Uterus (tissue), 4 donors: ENCODE results near the gene CIB2. TPM values are rescaled to one million over a fixed set of nuclear protein-coding genes. Genes with fewer than 3 reads are reported as not detected.

Experiments
- DNase-seq, 2 donors: peaks; one replicate each; pipeline ENCODE4 v3.0.0-alpha.2; 2019 to 2020
- H3K27ac ChIP-seq, 2 donors: fragments of 200-600 bp; sonication (generic); 1 replicate in 1 of 2; 2 replicates in 1 of 2; pipeline ENCODE4 v1.5.1; 2016 to 2018
- H3K27me3 ChIP-seq, 2 donors: fragments of 200-600 bp; sonication (generic); one replicate each; pipeline ENCODE4 v1.5.1; 2018 to 2019; ENCODE audit warnings: control low read depth in 1 of 2
- H3K36me3 ChIP-seq, 2 donors: fragments of 200-600 bp; sonication (generic); one replicate each; pipeline ENCODE4 v1.5.1; 2019; ENCODE audit warnings: control low read depth in 1 of 2
- H3K4me1 ChIP-seq, 2 donors: fragments of 200-600 bp; sonication (generic); one replicate each; pipeline ENCODE4 v1.5.1; 2018 to 2019; ENCODE audit warnings: control low read depth in 1 of 2
- H3K4me3 ChIP-seq, 2 donors: fragments of 200-600 bp; sonication (generic); 1 replicate in 1 of 2; 2 replicates in 1 of 2; pipeline ENCODE4 v1.5.1; 2018 to 2019; ENCODE audit warnings: mild to moderate bottlenecking in 1 of 2
- H3K9me3 ChIP-seq, 2 donors: fragments of 200-600 bp; sonication (generic); one replicate each; pipeline ENCODE4 v1.5.1; 2019; ENCODE audit warnings: control low read depth in 1 of 2
- POLR2A ChIP-seq, 2 donors: fragments of 450-650 bp; IDR thresholded peaks; one replicate each; pipeline ENCODE4 v1.6.1; 2016; ENCODE audit warnings: antibody characterized with exemption in 2 of 2, mild to moderate bottlenecking in 1 of 2, moderate library complexity in 1 of 2
- intact Hi-C: fragments of 100-400 bp; cut with DNase I; formaldehyde crosslinking; loops from one replicate; pipeline ENCODE4 v1.15.1; 2023; ENCODE audit warnings: low total_unique reads
- total RNA-seq, 4 donors: library from RNA; depleted of rRNA in 3 of 4; stranded (reverse); fragments of >200 nt in 3 of 4; gene quantifications; one replicate each; pipeline versions ENCODE4 v1.1.0 to v1.2.4, GENCODE V29; 2014 to 2023
- TF ChIP-seq, protein P1 (sequence below), 4 experiments: fragments of 200-600 bp in 2 of 4; fragments of 450-650 bp in 2 of 4; sonication (generic) in 2 of 4; IDR thresholded peaks; one replicate each; pipeline ENCODE4 v1.5.1; 2016 to 2019; ENCODE audit warnings: antibody characterized with exemption in 4 of 4, mild to moderate bottlenecking in 2 of 4, moderate library complexity in 1 of 4
- donor health status: DM: yes; HTN: yes; CAD: no.

CIB2 gene
- total RNA-seq, 4 donors from 2014 or later = 4.4 to 11.3 (median 7.8) TPM

GRCh38 chr15:78108300-78109084 lies 22.8 kb downstream of the CIB2 start:
- DNase-seq = peak; percentile 78 to 81
- H3K27ac ChIP-seq = no peak overlapping the region
- TF ChIP-seq, protein P1, sequence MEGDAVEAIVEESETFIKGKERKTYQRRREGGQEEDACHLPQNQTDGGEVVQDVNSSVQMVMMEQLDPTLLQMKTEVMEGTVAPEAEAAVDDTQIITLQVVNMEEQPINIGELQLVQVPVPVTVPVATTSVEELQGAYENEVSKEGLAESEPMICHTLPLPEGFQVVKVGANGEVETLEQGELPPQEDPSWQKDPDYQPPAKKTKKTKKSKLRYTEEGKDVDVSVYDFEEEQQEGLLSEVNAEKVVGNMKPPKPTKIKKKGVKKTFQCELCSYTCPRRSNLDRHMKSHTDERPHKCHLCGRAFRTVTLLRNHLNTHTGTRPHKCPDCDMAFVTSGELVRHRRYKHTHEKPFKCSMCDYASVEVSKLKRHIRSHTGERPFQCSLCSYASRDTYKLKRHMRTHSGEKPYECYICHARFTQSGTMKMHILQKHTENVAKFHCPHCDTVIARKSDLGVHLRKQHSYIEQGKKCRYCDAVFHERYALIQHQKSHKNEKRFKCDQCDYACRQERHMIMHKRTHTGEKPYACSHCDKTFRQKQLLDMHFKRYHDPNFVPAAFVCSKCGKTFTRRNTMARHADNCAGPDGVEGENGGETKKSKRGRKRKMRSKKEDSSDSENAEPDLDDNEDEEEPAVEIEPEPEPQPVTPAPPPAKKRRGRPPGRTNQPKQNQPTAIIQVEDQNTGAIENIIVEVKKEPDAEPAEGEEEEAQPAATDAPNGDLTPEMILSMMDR (IDR thresholded peaks at IDR 0.05) = peak; percentile 90 to 98 (median 97)
- peak in 1 of 2 donors; percentile 9 for TF ChIP-seq POLR2A (IDR thresholded peaks at IDR 0.05)
- H3K4me1 ChIP-seq = no peaks in the 10 kb centered on the region
- H3K36me3 ChIP-seq = no peaks in the 10 kb centered on the region
- H3K9me3 ChIP-seq = no peaks in the 10 kb centered on the region
- no peaks in the 10 kb centered on the region for H3K27me3 ChIP-seq
- intact Hi-C loops = loop anchor here (5.0 kb wide), 1 partner anchor 141 kb away; no protein-coding TSS in a partner anchor
- H3K4me3 ChIP-seq = no peak overlapping the region

DNA sequence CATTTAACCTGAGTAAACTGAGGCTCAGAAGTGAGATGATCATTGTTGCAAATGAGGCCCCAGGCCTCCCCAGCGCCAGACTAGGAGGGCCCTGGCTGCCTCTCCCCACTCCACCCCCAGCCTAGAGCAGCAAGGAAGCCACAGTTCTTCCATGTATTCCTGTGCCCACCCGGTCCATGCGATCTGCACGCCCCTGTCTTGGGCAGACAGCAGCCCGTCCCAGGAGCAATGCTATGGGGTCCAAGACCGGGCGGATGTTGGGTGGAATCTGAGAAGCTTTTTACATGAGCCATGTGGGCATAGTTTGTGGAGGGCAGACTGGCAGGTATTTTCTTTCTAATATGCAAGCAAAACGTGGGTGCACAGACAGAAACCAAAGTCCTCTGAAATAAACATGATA lies 23.8 kb downstream of the CIB2 start:
- H3K9me3 ChIP-seq = no peaks in the 10 kb centered on the region
- H3K36me3 ChIP-seq = no peaks in the 10 kb centered on the region
- no peak overlapping the region for H3K4me3 ChIP-seq
- H3K27me3 ChIP-seq = no peaks in the 10 kb centered on the region
- no peak overlapping the region for H3K27ac ChIP-seq
- DNase-seq = no peak
- no peak for TF ChIP-seq POLR2A (IDR thresholded peaks at IDR 0.05)
- TF ChIP-seq, protein P1 (IDR thresholded peaks at IDR 0.05) = no peak
- intact Hi-C loops = loop anchor here (5.0 kb wide), 1 partner anchor 140 kb away; no protein-coding TSS in a partner anchor
- H3K4me1 ChIP-seq = no peaks in the 10 kb centered on the region

DNA sequence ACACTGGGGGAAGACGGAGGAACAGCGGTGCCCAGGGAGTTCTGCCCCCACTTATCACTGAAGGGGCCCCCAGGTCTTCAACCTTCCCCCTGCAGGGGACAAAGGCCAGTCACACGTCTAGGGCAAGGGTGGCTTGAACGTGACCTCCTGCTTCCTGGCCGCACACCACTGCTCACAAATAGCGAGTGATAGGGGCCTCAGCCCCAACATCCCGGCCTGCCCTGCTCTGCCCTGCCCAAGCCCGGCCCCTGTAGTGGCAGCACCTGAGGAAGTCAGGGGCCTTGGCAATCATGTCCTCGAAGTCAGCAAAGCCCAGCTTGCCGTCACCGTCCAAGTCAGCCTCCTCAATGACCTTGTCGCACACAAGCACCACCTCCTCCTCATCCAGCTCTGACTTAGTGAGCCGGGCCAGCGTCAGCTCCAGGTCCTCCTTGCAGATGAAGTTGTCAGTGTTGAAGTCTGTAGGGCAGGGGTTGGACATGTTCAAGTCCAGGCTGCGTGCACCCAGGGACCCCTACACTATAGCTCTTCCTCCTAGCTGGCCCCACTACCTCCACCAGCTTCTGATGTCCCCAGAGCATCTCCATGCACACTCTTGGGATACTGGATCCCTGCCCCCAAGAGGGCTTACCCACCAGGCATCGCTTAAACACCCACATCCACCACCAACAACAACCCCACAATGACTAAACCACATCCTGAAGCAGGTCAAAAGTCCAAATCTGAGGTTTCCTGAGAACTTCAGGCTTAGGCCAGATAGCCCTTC lies 25.6 kb downstream of the CIB2 start:
- Histone ChIP-seq H3K27me3 (no peaks in the 10 kb centered on the region), H3K9me3 (no peaks in the 10 kb centered on the region), H3K27ac (no peak overlapping the region), H3K36me3 (no peaks in the 10 kb centered on the region), H3K4me1 (no peaks in the 10 kb centered on the region), H3K4me3 (no peak overlapping the region)
- DNase-seq = no peak
- intact Hi-C loops = loop anchor here (5.0 kb wide), 1 partner anchor 138 kb away; no protein-coding TSS in a partner anchor
- no peak for TF ChIP-seq POLR2A (IDR thresholded peaks at IDR 0.05)
- TF ChIP-seq, protein P1 (IDR thresholded peaks at IDR 0.05) = no peak

DNA sequence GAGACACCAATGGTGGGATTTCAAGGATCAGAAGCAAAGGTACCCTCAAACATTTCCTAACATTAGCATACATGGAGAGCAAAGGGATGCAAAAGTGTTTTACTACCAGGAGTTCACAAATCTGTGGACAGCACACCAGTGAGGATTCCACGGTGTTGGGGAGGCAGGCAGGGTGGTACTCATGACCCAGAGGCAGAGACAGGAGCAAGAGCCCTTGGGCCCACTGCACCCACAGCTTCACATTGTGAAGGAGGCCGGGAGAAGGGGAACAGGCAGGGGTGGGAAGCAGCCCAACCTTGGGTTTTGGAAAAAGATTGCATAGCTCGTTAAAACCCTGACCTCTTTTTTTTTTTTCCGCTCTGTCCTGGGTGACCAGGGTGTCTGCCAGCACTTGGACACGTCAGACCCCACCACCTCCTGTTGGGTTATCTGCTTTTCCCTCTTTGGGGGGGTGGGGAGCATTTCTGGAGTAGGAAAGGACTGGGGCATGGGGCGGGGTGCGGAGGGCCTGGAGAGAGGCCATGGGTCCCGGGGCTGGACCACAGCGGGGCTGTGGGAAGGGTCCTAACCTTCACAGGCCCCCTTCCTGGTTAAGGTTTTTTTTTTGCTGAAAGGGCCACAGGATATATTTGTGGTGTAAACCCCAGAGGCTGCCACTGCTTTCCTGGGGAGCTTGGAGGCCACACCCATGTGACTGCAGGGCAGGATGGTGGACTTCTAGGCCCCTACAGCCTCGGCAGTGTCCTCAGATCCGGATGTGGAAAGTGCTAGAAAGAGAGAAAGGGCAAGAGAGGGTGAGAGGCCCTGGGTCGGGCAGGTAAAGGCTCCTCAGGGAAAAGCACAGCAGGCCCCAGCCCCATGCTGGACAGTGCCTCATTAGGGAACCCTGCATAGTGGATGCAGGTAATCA lies 26.4 kb downstream of the CIB2 start:
- no peaks in the 10 kb centered on the region for H3K36me3 ChIP-seq
- DNase-seq = no peak
- TF ChIP-seq, protein P1 (IDR thresholded peaks at IDR 0.05) = no peak
- TF ChIP-seq POLR2A (IDR thresholded peaks at IDR 0.05) = no peak
- no peak overlapping the region for H3K4me3 ChIP-seq
- H3K27me3 ChIP-seq = no peaks in the 10 kb centered on the region
- H3K4me1 ChIP-seq = no peaks in the 10 kb centered on the region
- intact Hi-C loops = loop anchor here (5.0 kb wide), 1 partner anchor 138 kb away; no protein-coding TSS in a partner anchor
- H3K9me3 ChIP-seq = no peaks in the 10 kb centered on the region
- H3K27ac ChIP-seq = no peak overlapping the region
